Measurements from ENCODE around the gene C12orf76. TPM values are rescaled to one million over a fixed set of nuclear protein-coding genes. Genes with fewer than 3 reads are reported as not detected.

Gene C12orf76
- total and polyA plus RNA-seq, 2 of the 13 experiments (the other 11 are each of a cell fraction or from before 2014, with no cell fraction given): 15.8 to 38.4 TPM

DNA sequence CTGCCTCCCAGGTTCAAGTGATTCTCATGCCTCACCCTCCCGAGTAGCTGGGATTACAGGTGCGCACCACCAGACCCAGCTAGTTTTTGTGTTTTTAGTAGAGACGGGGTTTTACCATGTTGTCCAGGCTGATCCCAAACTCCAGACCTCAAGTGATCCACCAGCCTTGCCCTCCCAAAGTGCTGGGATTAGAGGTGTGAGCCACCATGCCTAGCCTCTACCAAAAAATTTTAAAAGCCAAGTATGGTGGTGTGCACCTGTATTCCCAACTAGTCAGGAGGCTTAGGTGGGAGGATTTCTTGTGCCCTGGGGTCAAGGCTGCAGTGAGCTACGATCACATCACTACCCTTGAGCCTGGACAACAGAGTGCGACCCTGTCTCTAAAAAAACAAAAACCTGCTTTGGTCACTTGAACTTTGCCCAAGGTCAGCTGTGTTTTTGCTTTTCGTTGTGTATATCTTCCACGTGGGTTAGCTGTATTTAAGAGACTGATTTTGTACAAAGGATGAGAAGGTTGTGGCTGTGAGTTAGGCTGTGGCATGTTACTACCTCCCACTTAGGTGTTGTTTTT, 12.7 kb downstream of the C12orf76 start (continued):
- TF ChIP-seq, protein P1, sequence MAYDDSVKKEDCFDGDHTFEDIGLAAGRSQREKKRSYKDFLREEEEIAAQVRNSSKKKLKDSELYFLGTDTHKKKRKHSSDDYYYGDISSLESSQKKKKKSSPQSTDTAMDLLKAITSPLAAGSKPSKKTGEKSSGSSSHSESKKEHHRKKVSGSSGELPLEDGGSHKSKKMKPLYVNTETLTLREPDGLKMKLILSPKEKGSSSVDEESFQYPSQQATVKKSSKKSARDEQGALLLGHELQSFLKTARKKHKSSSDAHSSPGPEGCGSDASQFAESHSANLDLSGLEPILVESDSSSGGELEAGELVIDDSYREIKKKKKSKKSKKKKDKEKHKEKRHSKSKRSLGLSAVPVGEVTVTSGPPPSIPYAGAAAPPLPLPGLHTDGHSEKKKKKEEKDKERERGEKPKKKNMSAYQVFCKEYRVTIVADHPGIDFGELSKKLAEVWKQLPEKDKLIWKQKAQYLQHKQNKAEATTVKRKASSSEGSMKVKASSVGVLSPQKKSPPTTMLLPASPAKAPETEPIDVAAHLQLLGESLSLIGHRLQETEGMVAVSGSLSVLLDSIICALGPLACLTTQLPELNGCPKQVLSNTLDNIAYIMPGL (CRISPR knock-in tag; IDR thresholded peaks at IDR 0.05; ENCODE audit: borderline replicate concordance in 1 of 2, low read depth in 1 of 2): no peak; a peak in 1 of 4 replicates
- TF ChIP-seq ZNF10 (CRISPR knock-in tag; IDR thresholded peaks at IDR 0.05; ENCODE audit: borderline replicate concordance, low read depth): no peak
- TF ChIP-seq, protein P2, sequence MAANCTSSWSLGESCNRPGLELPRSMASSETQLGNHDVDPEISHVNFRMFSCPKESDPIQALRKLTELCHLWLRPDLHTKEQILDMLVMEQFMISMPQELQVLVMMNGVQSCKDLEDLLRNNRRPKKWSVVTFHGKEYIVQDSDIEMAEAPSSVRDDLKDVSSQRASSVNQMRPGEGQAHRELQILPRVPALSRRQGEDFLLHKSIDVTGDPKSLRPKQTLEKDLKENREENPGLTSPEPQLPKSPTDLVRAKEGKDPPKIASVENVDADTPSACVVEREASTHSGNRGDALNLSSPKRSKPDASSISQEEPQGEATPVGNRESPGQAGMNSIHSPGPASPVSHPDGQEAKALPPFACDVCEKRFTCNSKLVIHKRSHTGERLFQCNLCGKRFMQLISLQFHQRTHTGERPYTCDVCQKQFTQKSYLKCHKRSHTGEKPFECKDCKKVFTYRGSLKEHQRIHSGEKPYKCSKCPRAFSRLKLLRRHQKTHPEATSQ (CRISPR knock-in tag; IDR thresholded peaks at IDR 0.05; ENCODE audit: borderline replicate concordance): no peak
- TF ChIP-seq CREM (IDR thresholded peaks at IDR 0.05): 0 out of 2 replicates have a peak, but pooled peaks have one; percentile 25
- no peak for TF ChIP-seq CREM (CRISPR knock-in tag; IDR thresholded peaks at IDR 0.05)
- TF ChIP-seq, protein P3, sequence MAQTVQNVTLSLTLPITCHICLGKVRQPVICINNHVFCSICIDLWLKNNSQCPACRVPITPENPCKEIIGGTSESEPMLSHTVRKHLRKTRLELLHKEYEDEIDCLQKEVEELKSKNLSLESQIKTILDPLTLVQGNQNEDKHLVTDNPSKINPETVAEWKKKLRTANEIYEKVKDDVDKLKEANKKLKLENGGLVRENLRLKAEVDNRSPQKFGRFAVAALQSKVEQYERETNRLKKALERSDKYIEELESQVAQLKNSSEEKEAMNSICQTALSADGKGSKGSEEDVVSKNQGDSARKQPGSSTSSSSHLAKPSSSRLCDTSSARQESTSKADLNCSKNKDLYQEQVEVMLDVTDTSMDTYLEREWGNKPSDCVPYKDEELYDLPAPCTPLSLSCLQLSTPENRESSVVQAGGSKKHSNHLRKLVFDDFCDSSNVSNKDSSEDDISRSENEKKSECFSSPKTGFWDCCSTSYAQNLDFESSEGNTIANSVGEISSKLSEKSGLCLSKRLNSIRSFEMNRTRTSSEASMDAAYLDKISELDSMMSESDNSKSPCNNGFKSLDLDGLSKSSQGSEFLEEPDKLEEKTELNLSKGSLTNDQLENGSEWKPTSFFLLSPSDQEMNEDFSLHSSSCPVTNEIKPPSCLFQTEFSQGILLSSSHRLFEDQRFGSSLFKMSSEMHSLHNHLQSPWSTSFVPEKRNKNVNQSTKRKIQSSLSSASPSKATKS (CRISPR knock-in tag; IDR thresholded peaks at IDR 0.05): no peak
- TF ChIP-seq HMGA1 (CRISPR knock-in tag; conservative IDR thresholded peaks at IDR 0.05): no peak
- TF ChIP-seq ZNF264 (CRISPR knock-in tag; IDR thresholded peaks at IDR 0.05): peak; percentile 88
- no peak for TF ChIP-seq FIP1L1 (IDR thresholded peaks at IDR 0.05; ENCODE audit: borderline replicate concordance, insufficient read depth, low read depth, low read length)
- TF ChIP-seq ZNF614 (CRISPR knock-in tag; IDR thresholded peaks at IDR 0.05; ENCODE audit: borderline replicate concordance): 0 out of 2 replicates have a peak, but pooled peaks have one; percentile 51
- TF ChIP-seq KDM3A (CRISPR knock-in tag; IDR thresholded peaks at IDR 0.05; ENCODE audit: low read depth): no peak
- TF ChIP-seq ZNF484 (CRISPR knock-in tag; IDR thresholded peaks at IDR 0.05; ENCODE audit: borderline replicate concordance, low read depth): no peak
- TF ChIP-seq PHF20 (CRISPR knock-in tag; IDR thresholded peaks at IDR 0.05): no peak
- TF ChIP-seq ZNF562 (CRISPR knock-in tag; IDR thresholded peaks at IDR 0.05; ENCODE audit: borderline replicate concordance): no peak
- no peak for TF ChIP-seq RFXANK (CRISPR knock-in tag; IDR thresholded peaks at IDR 0.05)
- TF ChIP-seq, protein P4, sequence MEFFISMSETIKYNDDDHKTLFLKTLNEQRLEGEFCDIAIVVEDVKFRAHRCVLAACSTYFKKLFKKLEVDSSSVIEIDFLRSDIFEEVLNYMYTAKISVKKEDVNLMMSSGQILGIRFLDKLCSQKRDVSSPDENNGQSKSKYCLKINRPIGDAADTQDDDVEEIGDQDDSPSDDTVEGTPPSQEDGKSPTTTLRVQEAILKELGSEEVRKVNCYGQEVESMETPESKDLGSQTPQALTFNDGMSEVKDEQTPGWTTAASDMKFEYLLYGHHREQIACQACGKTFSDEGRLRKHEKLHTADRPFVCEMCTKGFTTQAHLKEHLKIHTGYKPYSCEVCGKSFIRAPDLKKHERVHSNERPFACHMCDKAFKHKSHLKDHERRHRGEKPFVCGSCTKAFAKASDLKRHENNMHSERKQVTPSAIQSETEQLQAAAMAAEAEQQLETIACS (CRISPR knock-in tag; IDR thresholded peaks at IDR 0.05): no peak
- TF ChIP-seq, protein P5, sequence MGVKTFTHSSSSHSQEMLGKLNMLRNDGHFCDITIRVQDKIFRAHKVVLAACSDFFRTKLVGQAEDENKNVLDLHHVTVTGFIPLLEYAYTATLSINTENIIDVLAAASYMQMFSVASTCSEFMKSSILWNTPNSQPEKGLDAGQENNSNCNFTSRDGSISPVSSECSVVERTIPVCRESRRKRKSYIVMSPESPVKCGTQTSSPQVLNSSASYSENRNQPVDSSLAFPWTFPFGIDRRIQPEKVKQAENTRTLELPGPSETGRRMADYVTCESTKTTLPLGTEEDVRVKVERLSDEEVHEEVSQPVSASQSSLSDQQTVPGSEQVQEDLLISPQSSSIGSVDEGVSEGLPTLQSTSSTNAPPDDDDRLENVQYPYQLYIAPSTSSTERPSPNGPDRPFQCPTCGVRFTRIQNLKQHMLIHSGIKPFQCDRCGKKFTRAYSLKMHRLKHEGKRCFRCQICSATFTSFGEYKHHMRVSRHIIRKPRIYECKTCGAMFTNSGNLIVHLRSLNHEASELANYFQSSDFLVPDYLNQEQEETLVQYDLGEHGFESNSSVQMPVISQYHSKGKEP (CRISPR knock-in tag; IDR thresholded peaks at IDR 0.05): 0 out of 2 replicates have a peak, but pooled peaks have one; percentile 38
- no peak for TF ChIP-seq CBX5 (CRISPR knock-in tag; IDR thresholded peaks at IDR 0.05; ENCODE audit: borderline replicate concordance)
- 0 out of 2 replicates have a peak, but pooled peaks have one; percentile 12 for TF ChIP-seq HHEX (CRISPR knock-in tag; IDR thresholded peaks at IDR 0.05)
- no peak; the same call in 1 of the 2 replicates for TF ChIP-seq ZNF792 (CRISPR knock-in tag; IDR thresholded peaks at IDR 0.05)
- no peak for TF ChIP-seq ZBTB8A (CRISPR knock-in tag; IDR thresholded peaks at IDR 0.05; ENCODE audit: borderline replicate concordance, low read depth)

All from HepG2 (cell line).